GM21381 (cell line): ENCODE data around the gene PPFIA4.
"Not testable (repeated sequence)": the region's sequence is repeated elsewhere in the genome, so short reads cannot be mapped to it uniquely, and the experiment has no call there.

Experiments
- ATAC-seq: cut with Tn5 transposase; IDR thresholded peaks from one replicate; pipeline ENCODE4 v1.9.1; 2021; ENCODE audit warnings: mild to moderate bottlenecking, moderate library complexity; ENCODE audit not compliant: unreplicated experiment

The PPFIA4 gene

GRCh38 chr1:203026031-203026665 is at the start of gene PPFIA4:
PPFIA4 (plus strand) TSS chr1:203026491; CDS start chr1:203039009, 12,518 bp downstream.
- ATAC-seq, result peak; percentile 76

- ATAC-seq, result no peak
Measured at GRCh38 chr1:202976633-202977032, 49.7 kb upstream of the PPFIA4 start.

- ATAC-seq, result no peak
Measured at GRCh38 chr1:202979459-202979858, 46.8 kb upstream of the PPFIA4 start.

DNA sequence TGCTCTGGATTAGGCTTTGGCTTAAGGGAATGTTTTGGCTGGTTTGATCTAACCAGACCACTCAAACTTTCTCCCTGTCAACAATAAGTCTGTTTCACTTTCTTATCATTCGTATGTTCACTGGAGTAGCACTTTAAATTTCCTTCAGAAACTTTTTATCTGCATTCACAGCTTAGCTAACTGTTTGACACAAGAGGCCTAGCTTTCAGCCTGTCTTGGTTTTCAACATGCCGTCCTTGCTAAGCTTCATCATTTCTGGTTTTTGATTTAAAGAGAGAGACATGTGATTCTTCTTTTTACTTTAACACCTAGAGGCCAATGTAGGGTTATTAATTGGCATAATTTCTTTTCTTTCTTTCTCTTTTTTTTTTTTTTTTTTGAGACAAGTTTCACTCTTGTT is 44.4 kb upstream of the PPFIA4 start:
- ATAC-seq, result no peak

GRCh38 chr1:202982715-202983430 is 43.4 kb upstream of the PPFIA4 start:
- no peak for ATAC-seq

DNA sequence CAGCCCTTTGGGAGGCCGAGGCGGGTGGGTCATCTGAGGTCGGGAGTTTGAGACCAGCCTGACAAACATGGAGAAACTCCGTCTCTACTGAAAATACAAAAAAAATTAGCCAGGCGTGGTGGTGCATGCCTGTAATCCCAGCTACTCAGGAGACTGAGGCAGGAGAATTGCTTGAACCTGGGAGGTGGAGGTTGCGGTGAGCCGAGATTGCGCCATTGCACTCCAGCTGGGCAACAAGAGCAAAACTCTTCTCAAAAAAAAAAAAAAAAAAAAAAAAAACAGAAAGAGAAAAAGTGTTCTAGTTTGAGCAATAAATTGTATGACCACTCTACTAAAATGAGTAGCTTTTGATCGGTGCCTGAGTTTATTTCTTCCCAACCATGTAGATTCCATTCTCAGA is 40.2 kb upstream of the PPFIA4 start:
- not testable (repeated sequence) for ATAC-seq

GRCh38 chr1:202987255-202987654 is 39.0 kb upstream of the PPFIA4 start:
- ATAC-seq, result no peak

DNA sequence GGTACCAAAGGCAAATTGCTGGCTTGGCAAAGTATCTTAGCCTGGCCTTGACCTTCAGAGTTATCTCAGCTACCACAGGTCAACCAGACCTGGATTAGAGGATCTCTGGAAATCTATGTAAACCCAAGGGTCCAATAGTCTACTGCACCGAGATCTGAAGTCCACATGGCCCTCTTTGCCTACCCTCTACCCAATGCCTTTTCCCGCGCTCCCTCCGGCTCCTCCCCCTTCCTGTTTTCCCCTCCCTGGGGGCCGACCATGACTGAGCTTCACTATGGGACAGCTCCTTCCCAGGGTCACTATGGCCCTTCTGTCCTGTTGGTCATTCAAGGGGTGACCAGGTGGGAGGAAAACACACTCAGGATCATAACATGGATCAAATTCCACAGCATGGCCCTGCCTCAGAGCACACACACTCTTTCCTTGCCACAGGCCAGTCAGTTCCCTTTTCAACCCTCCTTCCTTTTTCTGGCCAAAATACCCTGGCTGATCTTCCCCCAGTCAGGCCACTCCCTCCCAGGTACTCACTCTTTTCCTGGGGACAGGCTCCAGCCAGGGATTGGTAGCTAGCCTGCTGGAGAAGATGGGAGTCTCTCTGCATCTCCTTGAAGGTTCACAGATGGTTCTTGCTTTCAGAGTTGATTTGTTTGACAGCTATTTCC is 38.2 kb upstream of the PPFIA4 start:
- no peak for ATAC-seq

DNA sequence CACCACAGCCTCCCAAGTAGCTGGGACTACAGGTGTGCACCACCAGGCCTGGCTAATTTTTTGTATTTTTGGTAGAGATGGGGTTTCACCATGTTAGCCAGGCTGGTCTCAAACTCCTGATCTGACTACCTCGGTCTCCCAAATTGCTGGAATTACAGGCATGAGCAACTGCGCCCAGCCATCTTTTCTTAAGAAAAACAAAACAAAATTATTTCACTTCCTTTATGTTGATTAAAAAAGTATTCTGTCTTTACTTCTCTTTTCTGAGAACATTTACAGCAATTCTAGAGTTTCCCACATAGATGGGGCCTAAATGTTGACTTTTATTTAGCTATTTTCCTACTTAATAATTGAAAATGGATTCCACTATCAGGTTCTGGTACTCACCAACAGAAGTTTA is 36.4 kb upstream of the PPFIA4 start:
- no peak for ATAC-seq

- no peak for ATAC-seq
Measured at GRCh38 chr1:202991112-202991511, 35.2 kb upstream of the PPFIA4 start.

GRCh38 chr1:202994756-202995155 is 31.5 kb upstream of the PPFIA4 start:
- no peak for ATAC-seq

GRCh38 chr1:202998836-202999750 is 27.2 kb upstream of the PPFIA4 start:
- no peak for ATAC-seq

DNA sequence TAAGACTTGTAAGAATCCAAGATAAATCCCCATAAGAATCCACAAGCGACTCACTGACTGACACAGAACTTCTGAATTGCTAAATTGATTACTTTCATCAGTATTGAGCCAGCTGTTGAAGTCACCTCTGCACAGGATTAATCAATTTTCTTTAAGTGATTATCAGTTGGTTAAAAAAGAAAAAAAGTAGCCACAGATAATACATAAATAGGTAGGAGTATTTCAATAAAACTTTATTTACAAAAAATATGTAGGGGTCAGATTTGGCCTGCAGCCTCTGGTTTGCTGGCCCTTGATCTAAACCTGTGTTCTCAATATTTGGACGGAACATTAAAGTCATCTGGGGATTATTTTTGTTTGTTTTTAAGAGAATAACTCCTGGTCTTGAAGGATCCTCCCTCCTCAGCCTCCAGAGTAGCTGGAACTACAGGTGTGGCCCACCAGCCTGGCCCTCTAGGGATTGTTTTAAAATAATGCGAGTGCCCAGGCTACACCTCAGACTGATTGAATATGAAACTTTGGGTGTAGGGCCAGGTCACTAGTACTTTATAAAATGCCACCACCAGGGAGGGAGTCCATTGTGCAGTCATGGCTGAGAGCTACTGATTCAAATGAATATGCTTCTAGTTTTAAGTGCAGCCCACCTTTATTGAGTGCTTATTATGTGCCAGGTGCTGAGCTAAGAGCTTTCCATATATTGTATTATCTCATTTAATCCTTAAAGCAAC is 25.9 kb upstream of the PPFIA4 start:
- no peak for ATAC-seq

- no peak for ATAC-seq
Measured at GRCh38 chr1:203001986-203002385, 24.3 kb upstream of the PPFIA4 start.

GRCh38 chr1:203002951-203003350 is 23.3 kb upstream of the PPFIA4 start:
- no peak for ATAC-seq

- ATAC-seq, result not testable (repeated sequence)
Measured at GRCh38 chr1:203005395-203006142, 20.7 kb upstream of the PPFIA4 start.

GRCh38 chr1:203006948-203007871 is 19.1 kb upstream of the PPFIA4 start, which contains the start of gene TMEM183A:
TMEM183A (plus strand) TSS chr1:203007374; CDS start chr1:203007466, 92 bp downstream.
- peak; percentile 90 for ATAC-seq

DNA sequence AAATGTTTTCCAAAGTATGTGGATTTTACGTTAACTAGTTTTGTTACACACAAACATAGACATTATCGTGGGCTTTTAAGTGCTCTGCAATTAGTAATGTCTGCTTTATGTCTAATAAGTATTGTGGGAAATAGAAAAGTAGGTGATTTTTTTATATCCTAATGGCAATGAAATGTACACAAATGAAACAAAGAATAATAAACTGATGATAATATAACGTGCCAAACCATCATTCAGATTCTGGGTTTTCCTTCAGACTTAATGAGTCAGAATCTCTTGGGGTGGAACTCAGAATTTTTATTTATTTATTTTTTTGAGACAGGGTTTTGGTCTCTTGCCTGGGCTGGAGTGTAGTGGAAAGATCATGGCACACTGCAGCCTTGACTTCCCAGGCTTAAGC is 17.1 kb upstream of the PPFIA4 start:
- no peak for ATAC-seq
